Stimulated activated effector memory CD8-positive, alpha-beta T cell treated with anti-CD3 and anti-CD28 coated beads, Interleukin-12 subunit alpha, Interleukin-12 subunit beta, amount 100 ng/mL, for 72 hours (primary cell): ENCODE data around the gene AMZ2.
"Not testable (repeated sequence)": the region's sequence is repeated elsewhere in the genome, so short reads cannot be mapped to it uniquely, and the experiment has no call there.

Source experiments
- ATAC-seq: fragments of 150-1000 bp; cut with Tn5 transposase; 2 replicates; pipeline ENCODE4 v1.10.0; 2021
- DNase-seq, 2 donors: peaks; one replicate each; pipeline ENCODE4 v3.0.0; 2021 to 2022; ENCODE audit warnings: low spot score in 2 of 2
- H3K27ac Mint-ChIP-seq: one replicate; pipeline ENCODE4 v1.8.0; 2022; ENCODE audit warnings: mild to moderate bottlenecking, mixed read lengths
- H3K36me3 Mint-ChIP-seq: one replicate; pipeline ENCODE4 v1.8.0; 2022; ENCODE audit warnings: mild to moderate bottlenecking, mixed read lengths
- H3K4me1 Mint-ChIP-seq: one replicate; pipeline ENCODE4 v1.8.0; 2022; ENCODE audit warnings: mixed read lengths
- H3K4me3 Mint-ChIP-seq: one replicate; pipeline ENCODE4 v1.8.0; 2022; ENCODE audit warnings: mild to moderate bottlenecking, mixed read lengths
- H3K9me3 Mint-ChIP-seq: one replicate; pipeline ENCODE4 v1.8.0; 2022; ENCODE audit warnings: mixed read lengths

The AMZ2 gene

GRCh38 chr17:68232741-68233140 lies 15.1 kb upstream of the AMZ2 start:
- peaks cover 19% of the 10 kb centered on the region for H3K36me3 Mint-ChIP-seq
- H3K9me3 Mint-ChIP-seq, ATAC-seq, DNase-seq, H3K27ac Mint-ChIP-seq, H3K4me3 Mint-ChIP-seq: not testable (repeated sequence)
- peaks cover 45% of the 10 kb centered on the region for H3K4me1 Mint-ChIP-seq

- ATAC-seq (peak; percentile 83), DNase-seq (peak in 1 of 2 donors; percentile 64)
- Mint-ChIP-seq H3K36me3 (peaks cover 19% of the 10 kb centered on the region), H3K4me3 (peak overlapping the region; percentile 66), H3K4me1 (peaks cover 49% of the 10 kb centered on the region), H3K27ac (peak overlapping the region; percentile 93)
- H3K9me3 Mint-ChIP-seq, result not testable (repeated sequence)
Measured at GRCh38 chr17:68234726-68235335, 13.0 kb upstream of the AMZ2 start.

GRCh38 chr17:68235336-68235791 lies 12.5 kb upstream of the AMZ2 start:
- H3K27ac Mint-ChIP-seq, result peak overlapping the region; percentile 93
- H3K9me3 Mint-ChIP-seq, DNase-seq: not testable (repeated sequence)
- H3K4me3 Mint-ChIP-seq, result peak overlapping the region; percentile 66
- peak; percentile 22 for ATAC-seq
- peaks cover 19% of the 10 kb centered on the region for H3K36me3 Mint-ChIP-seq
- H3K4me1 Mint-ChIP-seq, result peaks cover 54% of the 10 kb centered on the region

GRCh38 chr17:68237369-68238163 lies 10.3 kb upstream of the AMZ2 start:
- H3K4me3 Mint-ChIP-seq, result peak overlapping the region; percentile 73

GRCh38 chr17:68238164-68238870 lies 9.5 kb upstream of the AMZ2 start:
- H3K9me3 Mint-ChIP-seq, result no peaks in the 10 kb centered on the region
- DNase-seq (no peak), ATAC-seq (peak; percentile 24)
- peaks cover 57% of the 10 kb centered on the region for H3K4me1 Mint-ChIP-seq
- peak overlapping the region; percentile 73 for H3K4me3 Mint-ChIP-seq
- peak overlapping the region; percentile 96 for H3K27ac Mint-ChIP-seq
- peaks cover 14% of the 10 kb centered on the region for H3K36me3 Mint-ChIP-seq

More at GRCh38 chr17:68237369-68238163, 10.3 kb upstream of the AMZ2 start:
- ATAC-seq (peak; percentile 74), DNase-seq (peak in 1 of 2 donors; percentile 75)
- H3K4me1 Mint-ChIP-seq, result peaks cover 62% of the 10 kb centered on the region
- peaks cover 14% of the 10 kb centered on the region for H3K36me3 Mint-ChIP-seq
- H3K9me3 Mint-ChIP-seq, result not testable (repeated sequence)
- H3K27ac Mint-ChIP-seq, result peak overlapping the region; percentile 96

GRCh38 chr17:68238871-68239253 lies 9.0 kb upstream of the AMZ2 start:
- peak; percentile 64 for ATAC-seq
- H3K27ac Mint-ChIP-seq, result peak overlapping the region; percentile 96

GRCh38 chr17:68239632-68240366 lies 8.0 kb upstream of the AMZ2 start:
- Mint-ChIP-seq H3K4me1 (peaks cover 51% of the 10 kb centered on the region), H3K36me3 (peaks cover 8% of the 10 kb centered on the region), H3K27ac (peak overlapping the region; percentile 96), H3K9me3 (no peaks in the 10 kb centered on the region), H3K4me3 (peak overlapping the region; percentile 73)
- DNase-seq (no peak), ATAC-seq (no peak)

More at GRCh38 chr17:68238871-68239253, 9.0 kb upstream of the AMZ2 start:
- peaks cover 57% of the 10 kb centered on the region for H3K4me1 Mint-ChIP-seq
- no peaks in the 10 kb centered on the region for H3K9me3 Mint-ChIP-seq
- peak in 1 of 2 donors; percentile 65 for DNase-seq
- H3K4me3 Mint-ChIP-seq, result peak overlapping the region; percentile 73
- H3K36me3 Mint-ChIP-seq, result peaks cover 14% of the 10 kb centered on the region

GRCh38 chr17:68246271-68247028 lies 1.4 kb upstream of the AMZ2 start:
- peak overlapping the region; percentile 78 for H3K4me3 Mint-ChIP-seq
- H3K36me3 Mint-ChIP-seq, result peaks cover 37% of the 10 kb centered on the region
- ATAC-seq (no peak), DNase-seq (no peak)
- H3K27ac Mint-ChIP-seq, result peak overlapping the region; percentile 98
- H3K9me3 Mint-ChIP-seq, result no peaks in the 10 kb centered on the region
- peaks cover 13% of the 10 kb centered on the region for H3K4me1 Mint-ChIP-seq

GRCh38 chr17:68248199-68248825 lies 469 bp downstream of the AMZ2 start:
- ATAC-seq (peak; percentile 46), DNase-seq (no peak)
- H3K36me3 Mint-ChIP-seq, result peaks cover 56% of the 10 kb centered on the region
- no peaks in the 10 kb centered on the region for H3K9me3 Mint-ChIP-seq
- peaks cover 20% of the 10 kb centered on the region for H3K4me1 Mint-ChIP-seq
- peak overlapping the region; percentile 98 for H3K27ac Mint-ChIP-seq
- H3K4me3 Mint-ChIP-seq, result peak overlapping the region; percentile 78

- Mint-ChIP-seq H3K27ac (peak overlapping the region; percentile 98), H3K4me3 (peak overlapping the region; percentile 78)
Measured at GRCh38 chr17:68248891-68249290, 1.0 kb downstream of the AMZ2 start.

GRCh38 chr17:68249354-68249765 lies 1.5 kb downstream of the AMZ2 start:
- DNase-seq (peak in 1 of 2 donors; percentile 59), ATAC-seq (no peak)
- Mint-ChIP-seq H3K27ac (peak overlapping the region; percentile 98), H3K4me1 (peaks cover 30% of the 10 kb centered on the region), H3K9me3 (no peaks in the 10 kb centered on the region), H3K36me3 (peaks cover 66% of the 10 kb centered on the region), H3K4me3 (peak overlapping the region; percentile 78)

More at GRCh38 chr17:68248891-68249290, 1.0 kb downstream of the AMZ2 start:
- no peak for DNase-seq
- peak; percentile 48 for ATAC-seq
- Mint-ChIP-seq H3K4me1 (peaks cover 26% of the 10 kb centered on the region), H3K9me3 (no peaks in the 10 kb centered on the region), H3K36me3 (peaks cover 62% of the 10 kb centered on the region)

GRCh38 chr17:68253426-68253825 lies 5.6 kb downstream of the AMZ2 start:
- Mint-ChIP-seq H3K4me1 (peaks cover 56% of the 10 kb centered on the region), H3K4me3 (peak overlapping the region; percentile 62), H3K27ac (peak overlapping the region; percentile 92), H3K36me3 (peaks cover 86% of the 10 kb centered on the region)
- DNase-seq, H3K9me3 Mint-ChIP-seq: not testable (repeated sequence)
- ATAC-seq, result peak; percentile 46

- H3K4me3 Mint-ChIP-seq, result peak overlapping the region; percentile 62
Measured at GRCh38 chr17:68255151-68255550, 7.3 kb downstream of the AMZ2 start.

More at GRCh38 chr17:68255151-68255550, 7.3 kb downstream of the AMZ2 start:
- Mint-ChIP-seq H3K36me3 (peaks cover 75% of the 10 kb centered on the region), H3K4me1 (peaks cover 68% of the 10 kb centered on the region), H3K27ac (peak overlapping the region; percentile 92), H3K9me3 (no peaks in the 10 kb centered on the region)
- DNase-seq, result no peak
- no peak for ATAC-seq
